Spleen (tissue), 11 donors: ENCODE data around the gene C20orf144. TPM values are rescaled to one million over a fixed set of nuclear protein-coding genes. Genes with fewer than 3 reads are reported as not detected.

Experiments used
- DNase-seq: peaks from one replicate; pipeline ENCODE4 v3.0.0-alpha.2; 2020
- H3K27ac ChIP-seq, 8 donors: fragments of 200-600 bp; sonication (generic) in 7 of 8; 1 replicate in 4 of 8; 2 replicates in 4 of 8; pipeline versions ENCODE4 v1.5.0 to v1.8.0; 2016 to 2021; ENCODE audit warnings: inconsistent platforms in 4 of 8, mild to moderate bottlenecking in 4 of 8, moderate library complexity in 1 of 8
- H3K27me3 ChIP-seq, 7 donors: fragments of 200-600 bp; sonication (generic) in 6 of 7; replicated peaks in 1 of 7; 1 replicate in 4 of 7; 2 replicates in 3 of 7; pipeline versions ENCODE4 v1.5.0 to v1.8.0; 2016 to 2021; ENCODE audit warnings: inconsistent platforms in 3 of 7, mild to moderate bottlenecking in 1 of 7
- H3K36me3 ChIP-seq, 6 donors: fragments of 200-600 bp; sonication (generic) in 5 of 6; 1 replicate in 4 of 6; 2 replicates in 2 of 6; pipeline versions ENCODE4 v1.5.0 to v1.8.0; 2016 to 2021; ENCODE audit warnings: inconsistent platforms in 2 of 6
- H3K4me1 ChIP-seq, 6 donors: fragments of 200-600 bp; sonication (generic) in 5 of 6; 1 replicate in 3 of 6; 2 replicates in 3 of 6; pipeline versions ENCODE4 v1.5.0 to v1.8.0; 2016 to 2021; ENCODE audit warnings: inconsistent platforms in 3 of 6
- H3K4me3 ChIP-seq, 8 donors: fragments of 200-600 bp; sonication (generic) in 7 of 8; 1 replicate in 4 of 8; 2 replicates in 4 of 8; pipeline versions ENCODE4 v1.5.0 to v1.8.0; 2016 to 2021; ENCODE audit warnings: inconsistent platforms in 4 of 8, mild to moderate bottlenecking in 4 of 8, moderate library complexity in 2 of 8
- H3K9me3 ChIP-seq, 8 donors: fragments of 200-600 bp; sonication (generic) in 7 of 8; 1 replicate in 4 of 8; 2 replicates in 4 of 8; pipeline versions ENCODE4 v1.5.0 to v1.8.0; 2016 to 2021; ENCODE audit warnings: inconsistent platforms in 4 of 8
- CTCF ChIP-seq, 11 experiments: fragments of 200-600 bp in 7 of 11; fragments of 450-650 bp in 4 of 11; sonication (generic) in 4 of 11; IDR thresholded peaks in 8 of 11; conservative IDR thresholded peaks in 3 of 11; 1 replicate in 7 of 11; 2 replicates in 4 of 11; pipeline versions ENCODE4 v1.4.0 to v1.8.0; 2016 to 2021; ENCODE audit warnings: antibody characterized with exemption in 11 of 11, inconsistent platforms in 4 of 11, mild to moderate bottlenecking in 1 of 11
- POLR2A ChIP-seq, 3 donors: fragments of 450-650 bp; IDR thresholded peaks; one replicate each; pipeline ENCODE4 v1.5.1; 2017; ENCODE audit warnings: antibody characterized with exemption in 3 of 3, mild to moderate bottlenecking in 1 of 3
- POLR2AphosphoS5 ChIP-seq, 3 donors: sonication (generic); formaldehyde crosslinking; IDR thresholded peaks; one replicate each; pipeline ENCODE4 v1.5.1; 2017; ENCODE audit warnings: antibody characterized with exemption in 3 of 3
- WGBS, 5 donors: extraction: QIAGEN DNeasy Blood & Tissue Kit in 3 of 5; methylation state at CpG; one replicate each; pipeline versions ENCODE4 v1.1.5 to v1.1.7; 2013 to 2018; 5-methylcytosine and 5-hydroxymethylcytosine counted together
- intact Hi-C: fragments of 100-400 bp; cut with DNase I; formaldehyde crosslinking; loops from one replicate; pipeline ENCODE4 v1.15.0; 2023; ENCODE audit warnings: low total_unique reads
- polyA plus RNA-seq, 3 donors: library from polyadenylated mRNA; stranded (reverse); fragments of 200-250 nt; gene quantifications; one replicate each; pipeline ENCODE4 v1.2.1, GENCODE V29; 2013
- total RNA-seq, 7 donors: library from RNA; depleted of rRNA in 3 of 7; stranded (reverse); fragments of >200 nt in 3 of 7; fragmentation: NEBNext Ultra II Directional in 4 of 7; extraction: Animal tissue kit (Norgen Biotek cat#: 25700) in 4 of 7; gene quantifications; one replicate each; pipeline versions ENCODE4 v1.1.0 to v1.2.1, GENCODE V29; 2016 to 2021
- donor health status: healthy with polysubstance abuse.
- donor health status: DM: no; HTN: no; CAD: no; lungs with moderate emphysema.
- donor health status: DM: no; HTN: no; CAD: no.
- donor health status: Bipolar disorder and iron deficiency.
- donor health status: healthy.
- donor health status: DM: no; HTN: no; CAD: no.
- donor health status: DM: yes; HTN: yes; CAD: no.

C20orf144 gene
- total and polyA plus RNA-seq, 10 donors, result 0.06 to 0.14 (median 0.09) TPM; not detected in 7

- TF ChIP-seq CTCF (IDR thresholded peaks at IDR 0.05 in 8 of 11, conservative IDR thresholded peaks at IDR 0.05 in 3 of 11) (no peak), POLR2A (IDR thresholded peaks at IDR 0.05) (no peak), POLR2AphosphoS5 (IDR thresholded peaks at IDR 0.05) (no peak)
- H3K27ac ChIP-seq, result no peak overlapping the region
- no peak overlapping the region for H3K4me3 ChIP-seq
- intact Hi-C loops, result loop anchor here (5.0 kb wide), 1 partner anchor 193 kb away; no protein-coding TSS in a partner anchor
- peaks cover 0 to 39% (median 17%) of the 10 kb centered on the region in 6 donors for H3K4me1 ChIP-seq
- no peaks in the 10 kb centered on the region for H3K9me3 ChIP-seq
- H3K36me3 ChIP-seq, result peaks cover 0 to 35% (median 11%) of the 10 kb centered on the region in 6 donors
- WGBS, 5 donors, result 90 to 94% (median 93%) methylated on average over 11 of the region's 11 CpGs
- peak; percentile 54 for DNase-seq
- no peaks in the 10 kb centered on the region for H3K27me3 ChIP-seq
Observed at GRCh38 chr20:33650111-33650752, 11.9 kb upstream of the C20orf144 start.

GRCh38 chr20:33650753-33651561, 11.2 kb upstream of the C20orf144 start:
- H3K4me1 ChIP-seq, result peaks cover 0 to 39% (median 17%) of the 10 kb centered on the region in 6 donors
- DNase-seq, result peak; percentile 25
- 89 to 91% (median 89%) methylated on average over 10 of the region's 10 CpGs for WGBS, 5 donors
- intact Hi-C loops, result loop anchor here (5.0 kb wide), 1 partner anchor 194 kb away; no protein-coding TSS in a partner anchor
- H3K4me3 ChIP-seq, result no peak overlapping the region
- H3K9me3 ChIP-seq, result no peaks in the 10 kb centered on the region
- no peaks in the 10 kb centered on the region for H3K27me3 ChIP-seq
- peaks cover 0 to 28% (median 3%) of the 10 kb centered on the region in 6 donors for H3K36me3 ChIP-seq
- H3K27ac ChIP-seq, result no peak overlapping the region
- no peak for TF ChIP-seq POLR2AphosphoS5 (IDR thresholded peaks at IDR 0.05)

- WGBS, 5 donors, result 77 to 82% (median 81%) methylated on average over 13 of the region's 13 CpGs
- H3K27me3 ChIP-seq, result no peaks in the 10 kb centered on the region
- peak; percentile 20 for DNase-seq
- intact Hi-C loops, result loop anchor here (5.0 kb wide), 1 partner anchor 194 kb away; no protein-coding TSS in a partner anchor
- peaks cover 0 to 39% (median 17%) of the 10 kb centered on the region in 6 donors for H3K4me1 ChIP-seq
- peaks cover 0 to 23% (median 0%) of the 10 kb centered on the region in 6 donors for H3K36me3 ChIP-seq
- H3K27ac ChIP-seq, result no peak overlapping the region
- TF ChIP-seq CTCF (IDR thresholded peaks at IDR 0.05 in 8 of 11, conservative IDR thresholded peaks at IDR 0.05 in 3 of 11) (no peak), POLR2AphosphoS5 (IDR thresholded peaks at IDR 0.05) (no peak), POLR2A (IDR thresholded peaks at IDR 0.05) (no peak)
- H3K9me3 ChIP-seq, result no peaks in the 10 kb centered on the region
- no peak overlapping the region for H3K4me3 ChIP-seq
Observed at GRCh38 chr20:33651562-33652048, 10.5 kb upstream of the C20orf144 start.

- peak; percentile 79 for DNase-seq
- no peaks in the 10 kb centered on the region for H3K27me3 ChIP-seq
- H3K9me3 ChIP-seq, result no peaks in the 10 kb centered on the region
- TF ChIP-seq POLR2A (IDR thresholded peaks at IDR 0.05) (no peak), CTCF (IDR thresholded peaks at IDR 0.05 in 8 of 11, conservative IDR thresholded peaks at IDR 0.05 in 3 of 11) (peak; percentile 66 to 87 (median 79)), POLR2AphosphoS5 (IDR thresholded peaks at IDR 0.05) (peak; percentile 13 to 45 (median 40))
- 52 to 65% (median 57%) methylated on average over 16 of the region's 16 CpGs for WGBS, 5 donors
- peaks cover 0 to 29% (median 0%) of the 10 kb centered on the region in 6 donors for H3K36me3 ChIP-seq
- intact Hi-C loops, result loop anchor here (5.0 kb wide), 1 partner anchor 196 kb away; no protein-coding TSS in a partner anchor
- no peak overlapping the region for H3K4me3 ChIP-seq
- peaks cover 0 to 25% (median 11%) of the 10 kb centered on the region in 6 donors for H3K4me1 ChIP-seq
- H3K27ac ChIP-seq, result peak overlapping the region in 1 of 8 donors; percentile 46
Observed at GRCh38 chr20:33653218-33653899, 8.8 kb upstream of the C20orf144 start.
